Femur (tissue), 1 donor: ENCODE measurements around the gene PRPF8.

ENCODE experiments used
- DNase-seq: peaks from one replicate; pipeline ENCODE4 v3.0.0-alpha.2; 2017

The PRPF8 gene

DNA sequence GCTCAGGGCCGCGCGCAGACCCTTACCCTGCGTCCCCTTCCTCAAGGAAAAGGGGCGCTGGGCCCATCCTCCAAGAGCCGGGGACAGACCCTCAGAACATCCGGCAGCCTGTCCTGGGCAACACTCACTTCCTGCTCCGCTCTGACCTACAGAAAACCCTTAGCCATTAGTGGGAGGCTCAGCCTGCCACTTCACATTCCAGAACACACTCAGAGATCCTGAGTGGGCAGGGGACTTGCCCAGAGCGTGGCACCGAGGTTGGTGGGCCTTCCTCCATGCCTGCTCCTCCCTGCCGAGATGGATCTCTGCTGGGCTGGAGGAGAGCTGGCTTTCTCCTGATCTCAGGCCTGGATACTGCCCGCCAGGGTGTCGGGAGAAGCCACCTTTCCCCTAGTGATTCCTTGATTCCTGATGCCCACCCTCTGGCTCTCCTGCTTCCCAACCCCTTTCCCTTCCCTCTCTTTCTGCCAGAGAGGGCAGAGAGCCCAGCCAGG lies 40.6 kb downstream of the PRPF8 start:
- no peak for DNase-seq

DNA sequence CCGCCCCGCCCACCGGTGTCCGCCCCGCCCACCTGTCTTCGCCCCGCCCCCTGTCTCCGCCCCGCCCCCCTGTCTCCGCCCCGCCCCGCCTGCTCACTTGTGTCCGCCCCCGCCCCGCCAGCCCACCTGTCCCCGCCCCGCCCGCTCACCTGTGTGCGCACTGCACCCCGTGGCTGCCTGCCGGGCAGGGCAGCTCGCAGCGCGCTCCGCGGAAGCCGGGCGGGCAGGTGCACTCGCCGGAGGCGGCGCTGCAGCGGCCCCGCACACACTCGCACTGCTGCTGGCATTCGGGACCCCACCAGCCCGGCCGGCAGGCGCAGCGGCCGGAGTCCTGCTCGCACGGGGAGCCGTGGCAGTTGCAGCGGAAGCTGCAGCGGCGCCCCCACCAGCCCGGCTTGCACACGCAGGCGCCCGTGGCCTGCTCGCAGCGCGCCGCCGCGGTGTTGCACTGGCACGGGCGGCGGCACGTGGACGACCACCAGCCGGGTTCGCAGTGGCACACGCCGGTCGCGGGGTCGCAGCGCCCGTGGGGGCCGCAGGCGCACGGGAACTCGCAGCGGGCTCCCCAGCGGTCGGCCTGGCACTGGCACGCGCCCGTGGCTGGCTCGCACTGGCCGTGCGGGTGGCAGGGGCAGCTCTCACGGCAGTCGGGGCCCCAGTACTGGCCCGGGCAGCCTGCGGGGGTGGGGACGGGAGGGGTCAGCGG lies 41.2 kb downstream of the PRPF8 start:
- DNase-seq, result peak; percentile 44

DNA sequence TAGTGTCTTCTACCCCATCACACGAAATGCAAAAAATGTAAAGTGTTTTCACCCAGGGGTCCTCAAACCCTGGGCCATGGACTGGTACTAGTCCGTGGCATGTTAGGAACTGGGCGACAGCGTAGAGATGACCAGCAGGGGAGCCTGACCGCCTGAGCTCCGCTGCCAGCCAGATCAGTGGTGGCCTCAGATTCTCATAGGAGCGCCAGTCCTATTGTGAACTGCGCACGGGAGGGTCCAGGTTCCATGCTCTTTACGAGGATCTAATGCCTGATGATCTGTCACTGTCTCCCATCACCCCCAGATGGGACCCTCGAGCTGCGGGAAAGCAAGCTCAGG lies 43.6 kb downstream of the PRPF8 start:
- no peak for DNase-seq

DNA sequence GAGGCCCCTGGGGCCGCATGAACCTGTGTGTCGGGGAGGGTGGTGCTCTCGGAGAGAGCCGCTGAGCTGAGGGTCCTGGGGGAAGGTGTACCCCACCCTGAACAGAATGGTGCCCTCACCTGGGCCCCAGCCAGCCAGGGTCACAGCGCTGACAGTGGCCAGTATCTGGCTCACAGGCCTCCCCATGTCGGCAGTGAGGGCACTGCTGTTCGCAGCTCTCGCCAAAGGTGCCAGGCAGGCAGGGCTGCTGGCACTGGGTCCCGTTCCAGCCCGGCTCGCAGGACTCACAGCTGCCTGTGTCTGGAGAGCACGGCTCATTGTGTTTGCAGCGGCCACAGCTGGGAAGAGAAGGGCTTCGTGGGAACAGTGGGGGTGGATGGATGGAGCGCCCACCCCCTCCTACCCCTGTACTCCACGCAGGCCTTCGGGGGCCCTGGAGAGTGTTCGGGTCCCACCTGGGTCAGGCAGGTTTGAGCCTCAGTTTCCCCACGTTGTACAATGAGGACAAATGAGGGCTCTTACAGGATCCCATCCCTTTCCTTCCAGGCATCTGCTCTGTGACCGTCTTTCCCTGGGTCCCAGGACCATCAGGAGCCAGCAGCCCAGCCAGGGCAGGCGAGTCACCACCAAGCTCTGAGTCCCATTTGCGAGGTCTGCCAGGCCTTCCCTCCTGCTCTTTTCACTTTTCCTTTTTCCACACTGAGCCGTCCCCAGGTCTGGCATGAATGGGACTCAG lies 44.2 kb downstream of the PRPF8 start:
- DNase-seq, result no peak

DNA sequence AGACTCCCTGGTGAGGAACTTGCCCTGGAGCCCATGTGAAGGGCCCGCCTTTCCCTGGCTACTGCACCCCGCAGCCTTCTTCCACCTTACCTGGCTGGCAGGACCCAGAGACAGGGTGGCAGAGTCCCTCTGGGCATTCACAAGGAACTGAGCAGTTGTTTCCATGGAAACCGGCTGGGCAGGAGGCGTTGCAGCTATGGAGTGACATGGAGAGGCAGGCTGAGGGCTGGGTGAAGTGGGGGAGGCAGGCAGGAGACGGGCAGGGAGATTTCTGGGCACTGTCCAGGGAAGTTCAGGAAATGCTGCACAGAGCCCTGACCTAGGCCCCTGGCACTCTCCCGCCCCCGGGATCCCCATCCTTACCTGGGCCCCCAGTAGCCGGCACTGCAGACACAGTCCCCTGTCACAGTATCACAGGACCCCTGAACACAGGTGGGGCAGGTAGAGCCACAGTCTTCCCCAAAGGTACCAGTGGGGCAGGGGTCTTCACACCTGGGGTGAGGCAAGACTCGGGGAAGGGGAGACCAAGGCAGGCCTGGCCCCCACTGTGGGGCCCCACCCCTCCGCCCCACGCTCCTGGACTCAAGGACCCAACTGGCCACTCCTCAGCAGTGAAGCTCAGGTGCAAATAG lies 45.0 kb downstream of the PRPF8 start:
- no peak for DNase-seq

DNA sequence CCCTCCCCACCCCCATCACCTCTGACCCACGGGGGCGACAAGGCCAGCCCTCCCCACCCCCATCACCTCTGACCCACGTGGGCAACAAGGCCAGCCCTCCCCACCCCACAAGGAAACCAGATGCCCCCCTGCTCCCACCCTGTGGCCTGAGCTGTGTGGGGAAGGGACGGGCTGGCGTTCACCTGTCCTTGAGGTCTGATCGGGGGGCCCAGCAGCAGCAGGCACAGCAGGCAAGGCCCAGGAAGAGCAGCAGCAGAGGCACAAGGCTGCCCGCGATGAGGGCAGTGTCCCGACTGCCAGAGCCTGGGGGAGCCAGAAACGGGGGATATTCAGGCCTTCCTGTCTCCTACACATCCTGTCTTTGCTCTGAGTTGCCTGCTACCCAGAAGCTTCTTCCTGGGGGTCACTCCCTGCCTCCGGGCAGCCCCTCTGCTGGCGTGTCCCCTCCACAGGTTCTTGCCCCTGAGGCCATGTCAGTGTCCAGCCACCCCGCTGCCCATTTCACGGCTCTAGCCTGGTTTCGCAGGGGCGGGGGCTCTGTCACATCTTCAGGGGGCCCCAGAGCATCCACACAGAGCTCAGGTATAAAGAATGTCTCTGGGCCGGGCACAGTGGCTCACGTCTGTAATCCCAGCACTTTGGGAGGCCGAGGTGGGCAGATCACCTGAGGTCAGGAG lies 45.9 kb downstream of the PRPF8 start:
- no peak for DNase-seq

DNA sequence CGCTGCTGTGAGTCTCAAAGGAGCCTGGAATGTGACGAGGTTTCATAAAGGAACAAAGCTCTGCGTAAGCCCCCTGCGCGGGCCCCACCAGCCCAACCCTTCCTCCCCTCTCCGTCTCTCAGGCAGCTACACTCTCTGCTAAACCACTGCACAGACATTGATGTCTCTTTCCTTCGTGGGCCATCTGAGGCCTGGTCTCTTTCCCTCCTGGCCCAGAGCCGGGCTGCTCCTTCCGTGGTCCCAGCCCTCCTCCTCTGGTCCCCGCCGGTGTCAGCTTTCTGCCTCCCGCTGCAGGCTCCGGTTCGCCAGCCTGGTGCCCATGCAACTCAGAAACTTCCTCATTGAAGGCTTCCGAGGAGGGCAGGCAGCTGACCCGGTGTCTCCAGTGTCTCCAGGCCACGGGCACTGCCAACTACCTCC lies 46.5 kb downstream of the PRPF8 start:
- DNase-seq, result no peak

DNA sequence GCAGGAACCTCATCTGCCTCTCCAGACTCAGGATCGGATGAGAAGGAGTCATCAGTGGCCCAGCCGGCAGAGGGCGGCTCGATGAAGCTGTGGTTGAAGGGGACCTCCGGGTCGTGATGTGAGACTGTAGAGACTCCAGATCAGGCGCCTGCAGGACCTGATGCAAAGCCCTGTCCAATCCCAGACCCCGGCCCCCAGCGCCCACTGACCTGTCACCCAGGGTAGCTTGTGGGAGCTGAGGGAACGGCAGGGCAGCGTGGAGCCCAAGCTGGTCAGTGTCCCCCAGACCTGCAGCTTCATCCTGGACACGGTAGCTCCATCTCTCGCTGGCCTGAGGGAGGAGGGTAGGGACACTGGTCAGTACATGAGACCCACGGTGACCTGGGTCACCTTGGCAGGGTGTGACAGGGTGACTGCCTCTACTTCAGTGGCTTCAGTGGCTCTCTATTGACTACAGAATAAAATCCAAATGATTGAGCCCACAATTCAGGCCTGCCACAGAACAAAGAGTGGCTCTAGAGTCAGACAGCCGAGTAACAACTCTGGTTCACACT lies 47.9 kb downstream of the PRPF8 start:
- DNase-seq, result no peak

DNA sequence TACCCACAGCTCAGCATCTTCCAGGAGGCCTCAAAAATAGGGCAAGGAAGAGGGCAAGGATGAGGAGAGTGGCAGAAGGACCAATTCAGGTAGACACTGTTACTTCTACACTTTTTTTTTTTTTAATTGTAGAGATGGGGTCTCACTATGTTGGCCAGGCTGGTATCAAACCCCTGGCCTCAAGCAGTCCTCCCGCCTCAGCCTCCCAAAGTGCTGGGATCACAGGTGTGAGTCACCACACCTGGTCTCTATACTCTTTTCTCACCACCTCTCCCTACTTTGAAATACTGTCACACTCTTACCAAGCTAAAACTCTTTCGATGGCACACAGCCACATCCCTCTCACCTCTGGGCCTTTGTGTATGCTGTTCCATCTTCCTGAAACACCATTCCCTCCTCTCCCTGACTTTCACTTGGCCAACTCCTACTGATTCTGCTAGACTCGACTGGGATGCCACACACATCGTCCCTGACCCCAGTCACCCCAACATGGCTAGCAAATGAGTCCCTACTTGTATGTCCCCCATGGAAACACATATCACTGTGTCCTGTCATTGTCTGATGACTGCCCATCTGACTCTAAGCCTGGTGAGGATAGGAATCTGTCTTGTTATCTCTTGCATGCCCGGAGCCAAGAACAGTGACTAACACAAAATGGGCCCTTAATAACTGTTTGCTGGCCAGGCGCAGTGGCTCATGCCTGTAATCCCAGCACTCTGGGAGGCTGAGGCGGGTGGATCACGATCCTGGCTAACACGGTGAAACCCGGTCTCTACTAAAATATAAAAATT lies 48.8 kb downstream of the PRPF8 start:
- no peak for DNase-seq

DNA sequence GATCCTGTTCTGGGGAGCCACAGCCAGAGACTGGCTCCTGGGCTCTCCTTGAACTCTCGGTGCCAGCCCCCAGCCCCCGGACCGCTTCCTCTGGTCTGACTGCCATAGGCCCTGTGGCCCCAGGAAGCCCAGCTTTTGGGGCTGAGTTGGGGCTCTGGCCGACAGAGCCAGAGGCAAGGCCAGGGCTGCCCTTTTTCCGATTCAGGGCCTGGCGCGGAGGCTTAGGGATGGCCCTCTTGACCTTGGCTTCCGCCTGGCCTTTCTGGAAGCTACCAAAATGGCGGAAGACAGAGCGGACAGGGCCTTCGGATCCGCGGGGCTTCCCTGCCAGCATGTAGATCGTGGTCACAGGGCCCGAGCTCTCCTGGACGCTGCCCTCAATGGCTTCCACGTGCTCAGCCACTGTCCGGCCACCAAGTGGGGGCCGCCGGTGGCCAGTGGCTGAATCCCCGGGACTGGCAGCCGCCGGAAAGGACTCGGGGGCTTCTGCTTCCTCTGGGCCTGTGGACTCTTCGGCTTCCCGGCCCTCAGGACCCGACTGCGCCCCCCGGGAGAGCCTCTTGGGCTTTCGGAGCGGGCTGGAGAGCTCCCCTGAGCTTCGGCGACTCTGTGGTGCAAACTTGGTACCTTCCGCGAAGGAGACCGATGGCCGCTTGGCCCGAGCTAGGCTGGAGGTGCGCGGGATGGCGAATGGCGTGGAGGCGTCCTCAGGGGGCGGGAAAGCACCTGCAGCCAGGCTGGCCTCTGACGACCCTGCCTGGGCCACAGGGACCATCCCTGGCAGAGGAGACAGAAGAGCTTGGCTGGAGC lies 49.6 kb downstream of the PRPF8 start:
- DNase-seq, result no peak

DNA sequence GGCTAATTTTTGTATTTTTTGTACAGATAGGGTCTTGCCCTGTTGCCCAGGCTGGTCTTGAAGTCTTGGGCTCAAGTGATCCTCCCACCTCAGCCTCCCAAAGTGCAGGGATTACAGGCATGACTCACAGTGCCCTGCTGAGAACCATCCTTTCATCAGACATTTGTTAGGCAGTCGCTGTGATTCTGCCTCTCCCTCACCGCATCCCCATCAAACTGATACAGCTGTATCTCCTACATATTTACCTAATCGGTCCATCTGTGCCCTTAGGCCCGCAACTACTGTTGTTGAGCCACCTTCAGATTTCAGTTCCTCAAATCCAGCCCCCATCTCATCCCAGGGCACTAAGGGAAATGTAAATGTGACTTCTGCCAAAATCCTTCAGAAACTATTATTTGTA lies 54.0 kb downstream of the PRPF8 start:
- DNase-seq, result no peak

DNA sequence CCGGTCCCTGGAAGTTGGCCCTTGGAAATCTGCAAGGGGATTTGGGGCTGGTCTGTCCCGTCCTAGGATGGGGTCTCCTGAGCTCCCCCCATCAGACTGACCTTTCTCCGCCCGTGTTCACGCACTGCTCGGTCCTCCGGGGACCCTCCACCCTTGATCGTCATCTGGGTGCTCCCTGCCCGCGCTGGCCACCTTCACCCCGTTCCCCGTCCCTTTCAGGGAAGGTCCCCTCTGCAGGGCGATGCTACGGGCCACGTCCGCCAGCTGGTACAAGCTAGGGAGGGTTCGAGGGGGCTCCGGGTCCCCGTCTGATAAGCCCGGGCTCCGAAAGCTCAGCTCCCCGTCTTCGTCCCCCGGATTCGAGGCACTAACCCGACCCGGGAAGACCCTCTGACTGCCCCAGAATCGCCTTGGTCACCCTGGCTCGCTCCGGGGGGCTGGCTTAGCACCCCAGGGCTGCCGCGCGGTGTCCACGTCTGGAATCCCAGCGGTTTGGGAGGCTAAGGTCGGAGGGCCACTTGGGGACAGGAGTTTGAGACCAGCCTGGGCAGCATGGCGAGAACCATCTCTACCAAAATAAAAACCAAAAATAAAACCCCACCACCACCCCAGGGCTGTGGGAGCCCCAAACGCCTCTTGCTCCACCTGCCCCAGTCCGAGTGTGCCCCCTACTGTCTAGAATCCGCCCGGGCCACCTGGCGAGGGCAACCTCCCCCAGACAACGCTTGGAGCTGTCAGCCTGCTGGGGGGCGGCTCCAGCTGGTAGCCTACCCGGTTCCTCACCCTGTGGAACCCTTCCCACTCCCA lies 55.0 kb downstream of the PRPF8 start:
- DNase-seq, result peak; percentile 60

DNA sequence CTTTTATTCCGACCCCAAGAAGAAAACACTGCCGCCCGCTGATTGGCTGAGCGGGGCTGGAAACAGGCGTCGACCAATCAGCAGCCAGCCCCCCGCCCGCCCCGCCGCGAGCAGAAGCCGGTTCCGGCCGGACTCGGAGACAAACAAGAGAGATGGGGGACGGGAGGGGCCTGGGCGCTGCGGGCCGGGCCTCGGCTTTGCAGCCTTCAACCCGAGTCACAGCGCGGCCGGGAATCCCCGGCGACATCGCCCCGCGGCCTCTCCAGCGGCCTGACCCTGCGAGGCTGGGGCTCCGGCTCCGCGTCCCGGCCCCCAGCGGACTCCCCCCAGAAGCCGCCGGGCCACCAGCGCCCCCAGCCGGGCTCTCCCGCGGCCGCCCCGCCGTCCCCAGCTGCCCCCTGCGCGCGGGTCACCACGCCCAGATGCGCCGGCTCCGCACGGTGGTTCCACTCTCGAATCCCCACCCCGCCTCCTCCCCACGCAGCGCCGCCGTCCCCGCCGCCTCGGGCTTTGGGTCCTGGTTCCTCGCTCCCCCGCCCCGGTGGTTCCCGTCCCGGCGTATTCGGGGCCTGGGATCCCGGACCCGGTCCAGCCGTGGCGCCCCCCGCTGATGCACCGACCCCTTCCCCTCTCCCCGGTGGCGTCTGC lies 55.7 kb downstream of the PRPF8 start:
- peak; percentile 96 for DNase-seq

DNA sequence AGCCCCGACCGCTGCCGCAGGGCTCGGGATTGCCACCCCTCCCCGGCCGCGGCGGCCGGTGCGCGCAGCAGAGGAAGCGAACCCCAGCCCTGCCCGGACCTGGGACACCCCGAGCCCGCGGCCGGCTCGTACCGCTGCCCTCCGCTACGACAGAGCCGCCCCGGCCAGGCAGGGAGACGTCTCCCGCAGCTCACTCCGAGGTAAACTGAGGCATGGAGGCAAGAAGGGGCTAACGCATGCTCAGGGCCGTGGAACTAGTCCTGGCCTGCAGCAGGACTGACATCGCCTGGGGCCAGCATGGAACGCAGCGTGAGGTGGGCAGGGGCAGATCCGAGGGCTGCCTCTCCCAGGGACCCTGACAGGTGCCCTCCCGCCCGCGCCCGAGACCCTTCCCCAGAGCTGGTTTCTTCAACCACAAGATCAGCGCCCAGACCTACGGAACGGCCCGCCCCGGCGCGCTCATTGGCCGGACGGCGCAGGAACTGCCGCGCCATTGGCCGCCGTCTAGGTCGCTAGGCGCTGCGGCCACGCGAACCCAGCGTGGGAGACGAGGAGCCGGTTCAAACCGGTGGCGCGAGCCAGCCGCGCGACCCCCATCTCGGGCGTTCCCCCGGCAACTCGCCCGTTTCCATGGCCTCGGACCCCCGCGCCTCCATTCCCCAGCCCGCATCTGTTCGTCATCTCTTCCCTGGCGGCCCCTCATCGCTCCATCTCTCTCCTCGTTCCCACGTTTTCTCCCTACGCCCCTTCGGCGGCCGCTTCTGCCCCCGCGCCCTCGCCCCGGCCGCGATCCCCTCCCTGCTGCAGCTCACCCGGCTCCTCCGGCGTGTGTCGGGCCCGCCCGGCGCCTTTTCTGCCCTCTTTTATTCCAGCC lies 56.4 kb downstream of the PRPF8 start, which contains the start of gene SLC43A2:
TSS of gene SLC43A2 (minus strand) at position 853 of the 874 bp plus-strand sequence. CDS start 960 bp downstream, outside the sequence.
- DNase-seq, result peak; percentile 87

DNA sequence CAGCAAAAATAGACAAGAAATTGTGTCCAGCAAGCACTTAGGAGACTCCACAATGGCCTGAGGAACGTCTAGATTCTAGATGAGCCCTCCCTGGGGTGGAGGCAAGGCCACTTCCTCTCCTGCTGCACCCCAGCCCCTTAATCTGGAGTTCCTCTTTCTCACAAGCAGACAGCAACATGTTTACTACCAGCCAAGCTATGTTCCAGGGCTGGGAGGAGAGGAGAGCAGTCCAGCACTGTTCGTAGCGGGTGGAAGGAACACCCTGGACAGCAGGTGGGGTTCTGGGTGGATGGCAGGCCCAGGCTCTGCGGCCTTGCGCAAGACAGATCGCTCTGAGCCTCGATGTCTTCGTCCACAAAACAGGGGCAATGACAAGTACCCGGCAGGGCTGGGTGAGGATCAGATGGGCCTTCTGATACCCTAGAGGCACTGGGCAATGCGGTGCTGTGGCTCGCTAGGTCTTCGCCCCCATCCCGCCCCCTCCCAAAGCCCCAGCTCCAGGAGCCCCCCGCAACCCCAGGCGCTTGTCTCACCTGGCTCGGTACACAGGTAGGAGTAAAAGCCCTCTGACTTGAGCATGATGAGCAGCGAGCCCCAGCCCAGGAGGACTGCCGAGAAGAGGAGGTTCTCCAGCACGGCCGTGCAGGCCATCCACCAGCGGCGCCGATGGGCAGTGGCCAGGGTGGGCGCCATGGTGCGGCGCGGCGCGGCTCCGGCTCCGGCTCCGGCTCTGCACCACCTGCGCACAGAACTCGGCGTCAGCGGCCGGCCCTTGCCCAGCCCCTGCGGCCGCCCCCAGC lies 57.3 kb downstream of the PRPF8 start:
- no peak for DNase-seq

DNA sequence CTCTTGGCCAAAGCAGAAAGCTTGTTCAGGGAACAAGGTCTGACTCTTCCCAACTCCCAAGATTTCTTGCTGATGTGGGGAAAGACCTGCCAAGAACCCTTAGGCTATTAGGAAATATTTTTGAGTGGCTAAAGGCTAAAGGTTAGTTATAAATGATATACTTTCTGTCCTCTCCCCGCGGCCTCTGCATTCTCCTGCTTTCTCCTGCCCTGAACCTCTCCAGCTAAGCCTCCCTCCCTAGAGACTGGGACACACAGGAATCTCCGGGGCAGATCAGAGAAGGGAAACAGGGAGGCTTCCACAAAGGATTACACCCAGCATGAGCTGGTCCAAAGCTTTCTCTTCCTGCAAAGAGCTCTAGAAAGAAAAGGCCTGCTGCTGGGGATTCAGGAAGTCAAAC lies 58.3 kb downstream of the PRPF8 start:
- no peak for DNase-seq

DNA sequence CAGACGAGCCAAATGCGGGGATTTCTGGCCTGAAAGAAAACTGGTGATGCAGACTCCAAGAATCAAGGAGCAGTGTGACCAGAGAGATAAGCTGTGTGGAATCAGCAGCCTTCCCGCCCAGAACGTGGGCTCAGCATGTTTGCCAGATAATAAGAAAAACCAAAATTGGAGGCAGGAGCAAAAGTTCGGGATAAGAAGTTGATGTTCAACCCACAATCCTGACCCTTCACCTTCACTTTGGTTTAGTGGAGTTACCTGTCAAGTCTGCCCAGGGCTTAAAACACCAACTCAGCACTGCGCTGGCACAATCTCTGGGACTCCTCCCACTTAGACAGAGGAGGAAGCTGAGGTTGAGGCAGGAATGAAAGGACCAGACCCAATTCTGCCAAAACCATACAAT lies 59.1 kb downstream of the PRPF8 start:
- no peak for DNase-seq

DNA sequence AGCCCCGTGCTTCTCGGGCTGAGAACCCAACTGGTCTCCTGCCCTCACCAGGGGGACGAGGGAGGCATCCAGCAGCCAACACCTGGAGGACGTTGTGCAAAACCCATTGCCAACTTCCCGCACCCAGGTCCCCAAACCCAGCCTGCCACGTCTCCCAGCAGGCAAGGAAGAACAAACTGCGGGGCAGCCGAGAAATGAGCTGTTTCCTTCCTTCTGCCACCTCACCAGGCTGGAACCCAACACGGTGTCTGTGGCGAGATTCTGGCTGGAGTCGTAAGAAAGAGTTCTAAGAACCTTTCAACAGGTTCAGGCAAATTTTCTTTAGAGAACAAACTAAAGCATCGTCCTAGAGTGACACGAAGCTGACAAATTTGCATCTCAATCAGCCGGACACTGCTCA lies 59.6 kb downstream of the PRPF8 start:
- DNase-seq, result no peak
